Endothelial cell of umbilical vein (primary cell): ENCODE results near the gene NQO1. TPM values are rescaled to one million over a fixed set of nuclear protein-coding genes. Genes with fewer than 3 reads are reported as not detected.

Source experiments
- BruUV-seq: library from RNA; stranded (reverse); fragments of 400-500 nt; replicated peaks from 2 replicates; lab custom pipeline; 2021; lab: Mats Ljungman, UMichigan
- CTCF ChIA-PET: fragments of 300-600, 350-600 bp; sonication (Branson Sonifier 250); formaldehyde crosslinking; loops from one replicate; lab custom pipeline; 2021; ENCODE audit warnings: antibody characterized with exemption, inconsistent platforms; lab: Charles Lee
- POLR2A ChIA-PET: fragments of 300-600, 350-600 bp; sonication (Branson Sonifier 250); formaldehyde crosslinking; loops from one replicate; lab custom pipeline; 2021; ENCODE audit warnings: antibody characterized with exemption, inconsistent platforms; lab: Charles Lee
- DNase-seq: peaks from one replicate; pipeline ENCODE4 v3.0.0-alpha.2; 2011; ENCODE audit warnings: low read depth, low spot score
- FAIRE-seq: peaks from 2 replicates; lab custom pipeline; 2011; peaks lifted over from hg19 to GRCh38; lab: Jason Lieb, UNC
- H2AFZ ChIP-seq: 2 replicates; pipeline ENCODE4 v1.6.0; 2012; ENCODE audit warnings: low read depth, low read length, control low read depth, inconsistent platforms
- H3K27ac ChIP-seq: 2 replicates; pipeline ENCODE4 v1.5.1; 2011; ENCODE audit warnings: low read depth, mild to moderate bottlenecking, control low read depth, low read length, moderate library complexity; ENCODE audit not compliant: insufficient read depth
- H3K27me3 ChIP-seq, 2 experiments: 2 replicates each; pipeline versions ENCODE4 v1.6.0 to v1.6.1; 2011; ENCODE audit warnings: low read length in 2 of 2, mixed read lengths in 1 of 2; ENCODE audit not compliant: control insufficient read depth in 2 of 2, insufficient read depth in 2 of 2
- H3K36me3 ChIP-seq, 2 experiments: 2 replicates in 1 of 2; 3 replicates in 1 of 2; pipeline ENCODE4 v1.5.1; 2011; ENCODE audit warnings: low read length in 2 of 2, mild to moderate bottlenecking in 1 of 2, moderate library complexity in 1 of 2; ENCODE audit not compliant: control insufficient read depth in 2 of 2, insufficient read depth in 2 of 2; ENCODE audit errors: extremely low read depth in 1 of 2
- H3K4me1 ChIP-seq: 3 replicates; pipeline ENCODE4 v1.5.1; 2011; ENCODE audit warnings: mild to moderate bottlenecking, low read length; ENCODE audit not compliant: control insufficient read depth, insufficient read depth; ENCODE audit errors: extremely low read depth
- H3K4me2 ChIP-seq: 2 replicates; pipeline ENCODE4 v1.6.1; 2011; ENCODE audit warnings: low read length, control low read depth, mixed read lengths; ENCODE audit not compliant: insufficient read depth
- H3K4me3 ChIP-seq, 3 experiments: fragments of 200-600 bp in 1 of 3; sonication (generic), shearing (Covaris generic) in 1 of 3; replicated peaks in 1 of 3; 2 replicates each; pipeline ENCODE4 v1.5.1; 2011 to 2016; ENCODE audit warnings: control low read depth in 3 of 3, low read length in 3 of 3, mild to moderate bottlenecking in 2 of 3, inconsistent platforms in 1 of 3, low read depth in 1 of 3, moderate library complexity in 1 of 3; ENCODE audit not compliant: insufficient read depth in 1 of 3
- H3K79me2 ChIP-seq: 2 replicates; pipeline ENCODE4 v1.6.0; 2012; ENCODE audit warnings: low read length, inconsistent platforms; ENCODE audit not compliant: control insufficient read depth, insufficient read depth
- H3K9ac ChIP-seq: replicated peaks from 2 replicates; pipeline ENCODE3; 2011; ENCODE audit warnings: low read length, control low read depth; ENCODE audit not compliant: insufficient read depth; ENCODE audit errors: extremely low read depth
- H3K9me1 ChIP-seq: replicated peaks from 3 replicates; pipeline ENCODE4 v1.6.0; 2011; ENCODE audit warnings: mild to moderate bottlenecking, low read length; ENCODE audit not compliant: control insufficient read depth, insufficient read depth; ENCODE audit errors: extremely low read depth
- H3K9me3 ChIP-seq: replicated peaks from 2 replicates; pipeline ENCODE4 v1.5.1; 2012; ENCODE audit warnings: low read length, inconsistent platforms; ENCODE audit not compliant: control insufficient read depth, insufficient read depth
- H4K20me1 ChIP-seq: replicated peaks from 2 replicates; pipeline ENCODE3; 2011; ENCODE audit warnings: mild to moderate bottlenecking, low read length; ENCODE audit not compliant: control insufficient read depth, insufficient read depth; ENCODE audit errors: extremely low read depth
- EZH2 ChIP-seq: IDR thresholded peaks from 2 replicates; pipeline ENCODE4 v1.6.1; 2012; ENCODE audit warnings: borderline replicate concordance, low read depth, mild to moderate bottlenecking, moderate library complexity, low read length, inconsistent platforms; ENCODE audit not compliant: severe bottlenecking
- FOS ChIP-seq: IDR thresholded peaks from 2 replicates; pipeline ENCODE4 v1.6.1; 2011; ENCODE audit warnings: mild to moderate bottlenecking, low read length, moderate library complexity, borderline replicate concordance; ENCODE audit not compliant: insufficient read depth
- GATA2 ChIP-seq: IDR thresholded peaks from 2 replicates; pipeline ENCODE4 v1.7.0; 2011; ENCODE audit warnings: low read depth, mild to moderate bottlenecking, moderate library complexity, mixed read lengths, low read length; ENCODE audit not compliant: insufficient read length, insufficient read depth
- JUN ChIP-seq: IDR thresholded peaks from 2 replicates; pipeline ENCODE4 v1.6.1; 2011; ENCODE audit warnings: borderline replicate concordance, low read depth; ENCODE audit not compliant: insufficient read length, insufficient read depth
- MYC ChIP-seq: IDR thresholded peaks from one replicate; pipeline ENCODE4 v1.6.1; 2011; ENCODE audit warnings: mild to moderate bottlenecking, low read depth, low read length
- POLR2A ChIP-seq: IDR thresholded peaks from 2 replicates; pipeline ENCODE4 v1.6.1; 2012; ENCODE audit warnings: low read depth, mild to moderate bottlenecking, control low read depth, low read length
- POLR2AphosphoS5 ChIP-seq: IDR thresholded peaks from 2 replicates; pipeline ENCODE4 v1.6.1; 2012; ENCODE audit warnings: low read depth, mild to moderate bottlenecking, control low read depth, low read length, moderate library complexity; ENCODE audit not compliant: insufficient read depth
- dilution Hi-C: fragments of 300-500 bp; cut with MboI; formaldehyde crosslinking; loops from one replicate; pipeline ENCODE4 v1.15.0; 2019; ENCODE audit warnings: low sequenced_read_pairs; ENCODE audit not compliant: extremely low pct_ligation_motif_present
- intact Hi-C: fragments of 100-400 bp; cut with micrococcal nuclease; formaldehyde crosslinking; loops from one replicate; pipeline ENCODE4 v1.10.0; 2022
- polyA plus RNA-seq, 4 experiments: library from polyadenylated mRNA; depleted of rRNA in 3 of 4; stranded (reverse) in 3 of 4; unstranded in 1 of 4; fragments of >200 nt; gene quantifications; 2 replicates each; pipeline versions ENCODE4 v1.2.1 to v1.2.3, GENCODE V29; 2011 to 2012; ENCODE audit warnings: missing spikeins in 1 of 4
- total RNA-seq: library from RNA; stranded (reverse); gene quantifications from 2 replicates; pipeline ENCODE4 v1.2.3, GENCODE V29; 2021
- TF ChIP-seq, protein P1 (sequence below), 2 donors: IDR thresholded peaks; 1 replicate in 1 of 2; 2 replicates in 1 of 2; pipeline ENCODE4 v1.5.1; 2011; ENCODE audit warnings: low read length in 2 of 2, mild to moderate bottlenecking in 2 of 2, moderate library complexity in 2 of 2, control low read depth in 1 of 2, inconsistent platforms in 1 of 2, low read depth in 1 of 2; ENCODE audit not compliant: insufficient read depth in 1 of 2; ENCODE audit errors: extremely low read depth in 1 of 2
- TF ChIP-seq, protein P2 (sequence below): IDR thresholded peaks from 2 replicates; pipeline ENCODE4 v1.6.1; 2011; ENCODE audit not compliant: insufficient read depth, insufficient read length

NQO1 gene
- total and polyA plus RNA-seq, 2 donors (not counting 3 experiments of a cell fraction or from before 2014, with no cell fraction given) = 257 to 345 TPM

DNA sequence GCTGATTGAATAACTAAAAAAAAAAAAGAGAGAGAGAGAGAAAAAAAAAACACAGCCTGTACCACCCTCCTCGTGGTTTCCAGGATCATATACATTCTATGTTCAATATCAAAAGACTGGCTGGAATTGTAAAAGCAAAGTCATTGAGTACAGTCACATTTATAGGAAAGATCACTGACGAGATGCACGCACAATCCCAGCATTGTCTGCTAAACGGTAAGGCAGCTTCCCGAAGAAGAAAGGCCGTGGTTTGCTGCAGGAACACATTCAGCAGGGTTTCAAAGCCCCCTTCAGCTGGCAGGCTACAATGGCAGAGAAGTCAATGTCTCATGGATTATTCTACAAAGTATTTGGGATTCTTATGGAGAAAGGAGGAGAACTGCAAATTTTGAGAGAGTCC is 9.3 kb downstream of the NQO1 start:
- H3K36me3 ChIP-seq = peaks cover 23 to 41% of the 10 kb centered on the region in 2 experiments
- H3K27ac ChIP-seq = no peak overlapping the region
- H2AFZ ChIP-seq = no peak overlapping the region
- H3K4me1 ChIP-seq = no peaks in the 10 kb centered on the region
- H3K9me3 ChIP-seq = no peaks in the 10 kb centered on the region
- peaks cover 25% of the 10 kb centered on the region for H3K79me2 ChIP-seq
- ChIA-PET POLR2A (interaction anchor here (0.6 to 1.0 kb wide), 2 partner anchors 9 to 37 kb away, joined by 3 read pairs; partner anchors contain the start of gene NQO1), CTCF (interaction anchor here (1.7 to 3.2 kb wide), 2 partner anchors 37 to 213 kb away, joined by 4 to 10 read pairs; partner anchors contain the start of gene NOB1)
- intact Hi-C loops (no loop called here), dilution Hi-C loops (no loop called here)
- no peak overlapping the region for H3K9ac ChIP-seq
- TF ChIP-seq FOS (no peak), MYC (no peak)
- TF ChIP-seq, protein P1, sequence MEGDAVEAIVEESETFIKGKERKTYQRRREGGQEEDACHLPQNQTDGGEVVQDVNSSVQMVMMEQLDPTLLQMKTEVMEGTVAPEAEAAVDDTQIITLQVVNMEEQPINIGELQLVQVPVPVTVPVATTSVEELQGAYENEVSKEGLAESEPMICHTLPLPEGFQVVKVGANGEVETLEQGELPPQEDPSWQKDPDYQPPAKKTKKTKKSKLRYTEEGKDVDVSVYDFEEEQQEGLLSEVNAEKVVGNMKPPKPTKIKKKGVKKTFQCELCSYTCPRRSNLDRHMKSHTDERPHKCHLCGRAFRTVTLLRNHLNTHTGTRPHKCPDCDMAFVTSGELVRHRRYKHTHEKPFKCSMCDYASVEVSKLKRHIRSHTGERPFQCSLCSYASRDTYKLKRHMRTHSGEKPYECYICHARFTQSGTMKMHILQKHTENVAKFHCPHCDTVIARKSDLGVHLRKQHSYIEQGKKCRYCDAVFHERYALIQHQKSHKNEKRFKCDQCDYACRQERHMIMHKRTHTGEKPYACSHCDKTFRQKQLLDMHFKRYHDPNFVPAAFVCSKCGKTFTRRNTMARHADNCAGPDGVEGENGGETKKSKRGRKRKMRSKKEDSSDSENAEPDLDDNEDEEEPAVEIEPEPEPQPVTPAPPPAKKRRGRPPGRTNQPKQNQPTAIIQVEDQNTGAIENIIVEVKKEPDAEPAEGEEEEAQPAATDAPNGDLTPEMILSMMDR (IDR thresholded peaks at IDR 0.05; ENCODE audit: extremely low read depth in 1 of 2, insufficient read depth in 1 of 2, low read depth in 1 of 2, low read length in 2 of 2) = no peak
- FAIRE-seq (no peak), DNase-seq (no peak)
- no peaks in the 10 kb centered on the region for H3K9me1 ChIP-seq
- no peak overlapping the region for H3K4me2 ChIP-seq
- BruUV-seq = no TSS peak
- no peaks in the 10 kb centered on the region for H4K20me1 ChIP-seq
- no peak overlapping the region for H3K4me3 ChIP-seq
- no peaks in the 10 kb centered on the region for H3K27me3 ChIP-seq

DNA sequence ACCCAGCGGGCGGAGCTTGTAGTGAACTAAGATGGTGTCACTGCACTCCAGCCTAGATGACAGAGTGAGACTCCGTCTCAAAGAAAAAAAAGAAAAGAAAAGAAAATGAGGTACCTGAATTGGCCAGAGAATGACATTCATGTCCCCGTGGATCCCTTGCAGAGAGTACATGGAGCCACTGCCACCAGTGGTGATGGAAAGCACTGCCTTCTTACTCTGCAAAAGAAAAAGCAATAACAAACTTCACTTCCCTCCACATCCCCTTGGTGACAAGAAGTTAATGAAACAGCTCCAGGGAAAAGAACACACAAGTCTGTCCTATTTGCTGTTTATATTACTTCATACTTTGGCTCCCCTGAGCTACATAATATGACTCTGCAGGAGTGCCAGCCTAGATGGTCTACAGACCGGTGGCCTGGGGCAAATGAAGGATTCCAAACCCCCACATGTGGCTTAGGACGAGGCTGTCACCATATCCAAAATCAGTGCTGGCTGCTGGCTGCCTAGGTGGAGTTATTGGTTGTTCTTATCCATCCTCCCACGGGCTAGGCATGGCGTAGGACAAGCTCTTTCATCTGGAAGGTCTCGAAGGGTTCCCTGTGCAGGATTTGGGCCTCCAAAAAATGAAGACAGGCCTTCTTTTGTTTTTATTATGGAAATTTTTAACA is 13.3 kb downstream of the NQO1 start:
- ChIA-PET POLR2A (no interaction called here), CTCF (interaction anchor here (1.3 to 7.9 kb wide), 2 partner anchors 15 to 41 kb away, joined by 3 to 67 read pairs; partner anchors contain the start of gene NOB1)
- Histone ChIP-seq H3K9ac (no peak overlapping the region), H3K79me2 (no peaks in the 10 kb centered on the region), H3K4me1 (no peaks in the 10 kb centered on the region), H3K4me2 (no peak overlapping the region), H3K9me1 (no peaks in the 10 kb centered on the region), H3K36me3 (peaks cover 33 to 43% of the 10 kb centered on the region in 2 experiments), H4K20me1 (no peaks in the 10 kb centered on the region), H3K9me3 (no peaks in the 10 kb centered on the region), H3K4me3 (no peak overlapping the region), H2AFZ (no peak overlapping the region), H3K27me3 (no peaks in the 10 kb centered on the region), H3K27ac (no peak overlapping the region)
- intact Hi-C loops (loop anchor here (2.0 kb wide), 1 partner anchor 24 kb away; no protein-coding TSS in a partner anchor), dilution Hi-C loops (no loop called here)
- BruUV-seq = no TSS peak
- no peak for DNase-seq
- TF ChIP-seq, protein P2, sequence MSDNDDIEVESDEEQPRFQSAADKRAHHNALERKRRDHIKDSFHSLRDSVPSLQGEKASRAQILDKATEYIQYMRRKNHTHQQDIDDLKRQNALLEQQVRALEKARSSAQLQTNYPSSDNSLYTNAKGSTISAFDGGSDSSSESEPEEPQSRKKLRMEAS = no peak
- TF ChIP-seq POLR2AphosphoS5 (no peak), GATA2 (no peak), EZH2 (no peak), FOS (no peak), POLR2A (no peak), MYC (no peak), JUN (no peak)
- TF ChIP-seq, protein P1 (IDR thresholded peaks at IDR 0.05; ENCODE audit: extremely low read depth in 1 of 2, insufficient read depth in 1 of 2, low read depth in 1 of 2, low read length in 2 of 2) = no peak
- no peak for FAIRE-seq
